Endodermal cell (in vitro differentiated cells): ENCODE data around the gene PRICKLE2. TPM values are rescaled to one million over a fixed set of nuclear protein-coding genes. Genes with fewer than 3 reads are reported as not detected.

Experiments
- DNase-seq: peaks from one replicate; pipeline ENCODE4 v3.0.0-alpha.2; 2017
- H3K27ac ChIP-seq: 2 replicates; pipeline ENCODE4 v1.5.1; 2013; ENCODE audit warnings: mild to moderate bottlenecking, low read depth, low read length, moderate library complexity
- H3K27me3 ChIP-seq: 2 replicates; pipeline ENCODE4 v1.6.1; 2013; ENCODE audit warnings: mild to moderate bottlenecking, low read length, moderate library complexity; ENCODE audit not compliant: insufficient read depth, control insufficient read depth, poor library complexity, severe bottlenecking
- H3K36me3 ChIP-seq: 2 replicates; pipeline ENCODE4 v1.7.0; 2013; ENCODE audit warnings: mild to moderate bottlenecking, low read length, moderate library complexity; ENCODE audit not compliant: control insufficient read depth, insufficient read depth
- H3K4me1 ChIP-seq: one replicate; pipeline ENCODE4 v1.7.0; 2013; ENCODE audit warnings: low read length; ENCODE audit not compliant: control insufficient read depth, insufficient read depth
- H3K4me3 ChIP-seq: 2 replicates; pipeline ENCODE4 v1.5.1; 2013; ENCODE audit warnings: mild to moderate bottlenecking, low read length, moderate library complexity
- H3K9ac ChIP-seq: 2 replicates; pipeline ENCODE4 v1.6.1; 2013; ENCODE audit warnings: mild to moderate bottlenecking, low read length, moderate library complexity; ENCODE audit not compliant: poor library complexity, severe bottlenecking; ENCODE audit errors: extremely low read depth
- H3K9me3 ChIP-seq: 2 replicates; pipeline ENCODE4 v1.6.1; 2013; ENCODE audit warnings: mild to moderate bottlenecking, low read length, moderate library complexity; ENCODE audit not compliant: control insufficient read depth
- H3K27ac Mint-ChIP-seq: 2 replicates; pipeline ENCODE4 v1.8.0; 2020; ENCODE audit warnings: mixed read lengths
- H3K27me3 Mint-ChIP-seq: 2 replicates; pipeline ENCODE4 v1.8.0; 2021; ENCODE audit warnings: mild to moderate bottlenecking, mixed read lengths; ENCODE audit not compliant: insufficient read depth
- H3K36me3 Mint-ChIP-seq: 2 replicates; pipeline ENCODE4 v1.8.0; 2020; ENCODE audit warnings: low read depth, mixed read lengths
- H3K4me1 Mint-ChIP-seq: 2 replicates; pipeline ENCODE4 v1.8.0; 2020; ENCODE audit warnings: mixed read lengths
- H3K4me3 Mint-ChIP-seq: 2 replicates; pipeline ENCODE4 v1.8.0; 2020; ENCODE audit warnings: mild to moderate bottlenecking, moderate library complexity, mixed read lengths
- H3K9me3 Mint-ChIP-seq: 2 replicates; pipeline ENCODE4 v1.8.0; 2020; ENCODE audit warnings: mild to moderate bottlenecking, mixed read lengths
- CTCF ChIP-seq: fragments of 200-600 bp; sonication (generic); conservative IDR thresholded peaks from 2 replicates; pipeline ENCODE4 v1.5.0; 2021; ENCODE audit warnings: antibody characterized with exemption, mild to moderate bottlenecking
- WGBS, 2 experiments: methylation state at CpG; one replicate each; pipeline versions ENCODE4 v1.1.5 to v1.1.7; 2013; ENCODE audit warnings: missing lambda C conversion rate in 2 of 2, mixed read lengths in 1 of 2; ENCODE audit not compliant: insufficient coverage in 1 of 2, insufficient read length in 1 of 2; 5-methylcytosine and 5-hydroxymethylcytosine counted together
- total RNA-seq, 2 donors: library from RNA; stranded (reverse); fragmentation: NEBNext Ultra II Directional in 1 of 2; extraction: Animal tissue kit (Norgen Biotek cat#: 25700) in 1 of 2; gene quantifications; 2 replicates in 1 of 2; 3 replicates in 1 of 2; pipeline ENCODE4 v1.2.1, GENCODE V29; 2021

PRICKLE2 gene
- total RNA-seq, 2 donors from 2014 or later, result 8.5 to 10.4 TPM

GRCh38 chr3:64138046-64138445, 87.2 kb downstream of the PRICKLE2 start:
- peak; percentile 17 for DNase-seq
- Histone ChIP-seq H3K4me3 (no peak overlapping the region), H3K9ac (no peak overlapping the region), H3K36me3 (no peaks in the 10 kb centered on the region), H3K4me1 (peaks cover 7% of the 10 kb centered on the region), H3K27ac (no peak overlapping the region), H3K27me3 (no peaks in the 10 kb centered on the region), H3K9me3 (no peaks in the 10 kb centered on the region)
- H3K27me3 Mint-ChIP-seq, result no peaks in the 10 kb centered on the region
- H3K4me1 Mint-ChIP-seq, result peaks cover 35% of the 10 kb centered on the region
- no peak overlapping the region for H3K27ac Mint-ChIP-seq
- TF ChIP-seq CTCF, result no peak
- H3K36me3 Mint-ChIP-seq, result peaks cover 5% of the 10 kb centered on the region
- H3K9me3 Mint-ChIP-seq, result no peaks in the 10 kb centered on the region
- WGBS, 2 experiments, result 76% methylated on average over 1 of the region's 1 CpG; no CpG with 5 or more reads in 1 of the 2 experiments
- no peak overlapping the region for H3K4me3 Mint-ChIP-seq

GRCh38 chr3:64134882-64135281, 90.4 kb downstream of the PRICKLE2 start:
- H3K4me1 ChIP-seq, result peaks cover 7% of the 10 kb centered on the region
- H3K27me3 Mint-ChIP-seq, result no peaks in the 10 kb centered on the region
- H3K36me3 Mint-ChIP-seq, result no peaks in the 10 kb centered on the region
- no peaks in the 10 kb centered on the region for H3K27me3 ChIP-seq
- H3K4me3 Mint-ChIP-seq, result no peak overlapping the region
- H3K27ac ChIP-seq, result no peak overlapping the region
- peak overlapping the region; percentile 13 for H3K27ac Mint-ChIP-seq
- peaks cover 56% of the 10 kb centered on the region for H3K4me1 Mint-ChIP-seq
- no peaks in the 10 kb centered on the region for H3K9me3 ChIP-seq
- no peaks in the 10 kb centered on the region for H3K36me3 ChIP-seq
- TF ChIP-seq CTCF, result no peak
- WGBS, 2 experiments, result 85 to 90% methylated on average over 3 of the region's 3 CpGs
- peak; percentile 20 for DNase-seq
- H3K4me3 ChIP-seq, result no peak overlapping the region
- H3K9me3 Mint-ChIP-seq, result no peaks in the 10 kb centered on the region
- H3K9ac ChIP-seq, result no peak overlapping the region

- Histone ChIP-seq H3K9ac (no peak overlapping the region), H3K36me3 (no peaks in the 10 kb centered on the region), H3K27me3 (no peaks in the 10 kb centered on the region), H3K4me1 (peaks cover 7% of the 10 kb centered on the region), H3K4me3 (no peak overlapping the region), H3K9me3 (no peaks in the 10 kb centered on the region), H3K27ac (no peak overlapping the region)
- H3K4me3 Mint-ChIP-seq, result no peak overlapping the region
- no peaks in the 10 kb centered on the region for H3K27me3 Mint-ChIP-seq
- H3K9me3 Mint-ChIP-seq, result no peaks in the 10 kb centered on the region
- DNase-seq, result peak; percentile 26
- TF ChIP-seq CTCF, result no peak
- peaks cover 64% of the 10 kb centered on the region for H3K4me1 Mint-ChIP-seq
- no peak overlapping the region for H3K27ac Mint-ChIP-seq
- 92 to 100% methylated on average over 2 to 6 of the region's 6 CpGs for WGBS, 2 experiments
- H3K36me3 Mint-ChIP-seq, result no peaks in the 10 kb centered on the region
These were observed 91.3 kb downstream of the PRICKLE2 start for GRCh38 chr3:64133987-64134386.
